Mammary epithelial cell (primary cell): ENCODE data around the gene NBPF19.
"Not testable (repeated sequence)": the region's sequence is repeated elsewhere in the genome, so short reads cannot be mapped to it uniquely, and the experiment has no call there.

Source experiments
- CTCF ChIP-seq, 2 donors: IDR thresholded peaks in 1 of 2; conservative IDR thresholded peaks in 1 of 2; 2 replicates each; pipeline ENCODE4 v1.5.1; 2011 to 2012; ENCODE audit warnings: inconsistent platforms in 2 of 2, low read length in 2 of 2, mild to moderate bottlenecking in 2 of 2, control low read depth in 1 of 2, low read depth in 1 of 2; ENCODE audit not compliant: insufficient read depth in 1 of 2; ENCODE audit errors: extremely low read depth in 1 of 2
- EZH2 ChIP-seq: IDR thresholded peaks from 2 replicates; pipeline ENCODE4 v1.6.1; 2012; ENCODE audit warnings: low read length, inconsistent platforms, borderline replicate concordance

GRCh38 chr1:149452652-149453051, 22.2 kb upstream of the NBPF19 start:
- TF ChIP-seq EZH2; CTCF (conservative IDR thresholded peaks at IDR 0.05 in 1 of 2, IDR thresholded peaks at IDR 0.05 in 1 of 2; ENCODE audit: extremely low read depth in 1 of 2, insufficient read depth in 1 of 2, low read depth in 1 of 2, low read length in 2 of 2): not testable (repeated sequence)
